HG03521 (cell line): Measurements from ENCODE around the gene LRRC7.

ENCODE experiments used
- ATAC-seq: cut with Tn5 transposase; IDR thresholded peaks from one replicate; pipeline ENCODE4 v1.9.1; 2021; ENCODE audit warnings: mild to moderate bottlenecking, moderate library complexity; ENCODE audit not compliant: unreplicated experiment

The LRRC7 gene

GRCh38 chr1:69765951-69766350 lies 198.2 kb downstream of the LRRC7 start:
- ATAC-seq, result no peak

- ATAC-seq, result no peak
Measured at GRCh38 chr1:69766431-69767180, 198.9 kb downstream of the LRRC7 start.

- no peak for ATAC-seq
Measured at GRCh38 chr1:69776555-69776954, 208.8 kb downstream of the LRRC7 start.

- ATAC-seq, result no peak
Measured at GRCh38 chr1:69777423-69777822, 209.7 kb downstream of the LRRC7 start.

GRCh38 chr1:69777971-69778370 lies 210.2 kb downstream of the LRRC7 start:
- ATAC-seq, result no peak

GRCh38 chr1:69787151-69787550 lies 219.4 kb downstream of the LRRC7 start:
- ATAC-seq, result no peak

- ATAC-seq, result no peak
Measured at GRCh38 chr1:69791311-69791710, 223.6 kb downstream of the LRRC7 start.

- no peak for ATAC-seq
Measured at GRCh38 chr1:69794831-69795230, 227.1 kb downstream of the LRRC7 start.

- no peak for ATAC-seq
Measured at GRCh38 chr1:69814926-69815325, 247.2 kb downstream of the LRRC7 start.

GRCh38 chr1:69824932-69825331 lies 257.2 kb downstream of the LRRC7 start:
- ATAC-seq, result no peak

GRCh38 chr1:69827732-69828131 lies 260.0 kb downstream of the LRRC7 start:
- ATAC-seq, result no peak

GRCh38 chr1:69833536-69833935 lies 265.8 kb downstream of the LRRC7 start:
- ATAC-seq, result no peak

- no peak for ATAC-seq
Measured at GRCh38 chr1:69834336-69834735, 266.6 kb downstream of the LRRC7 start.

- ATAC-seq, result no peak
Measured at GRCh38 chr1:69835955-69836354, 268.2 kb downstream of the LRRC7 start.

- ATAC-seq, result no peak
Measured at GRCh38 chr1:69836971-69837636, 269.4 kb downstream of the LRRC7 start.

- ATAC-seq, result no peak
Measured at GRCh38 chr1:69842326-69842725, 274.6 kb downstream of the LRRC7 start.

- no peak for ATAC-seq
Measured at GRCh38 chr1:69845655-69846054, 277.9 kb downstream of the LRRC7 start.

GRCh38 chr1:69846267-69846666 lies 278.5 kb downstream of the LRRC7 start:
- no peak for ATAC-seq

GRCh38 chr1:69847670-69848069 lies 279.9 kb downstream of the LRRC7 start:
- ATAC-seq, result no peak

GRCh38 chr1:69852151-69852550 lies 284.4 kb downstream of the LRRC7 start:
- ATAC-seq, result no peak

- ATAC-seq, result no peak
Measured at GRCh38 chr1:69852706-69853105, 285.0 kb downstream of the LRRC7 start.

GRCh38 chr1:69858534-69858933 lies 290.8 kb downstream of the LRRC7 start:
- no peak for ATAC-seq

GRCh38 chr1:69861641-69862040 lies 293.9 kb downstream of the LRRC7 start:
- ATAC-seq, result no peak
